Activated B cell treated with CpG ODN at 0.5 μM for 24 hours (primary cell): ENCODE results near the gene PIP4P1. TPM values are rescaled to one million over a fixed set of nuclear protein-coding genes. Genes with fewer than 3 reads are reported as not detected.

ENCODE experiments used
- ATAC-seq: fragments of 200-7000 bp; cut with Tn5 transposase; one replicate; pipeline ENCODE4 v1.10.0; 2021; ENCODE audit warnings: low read depth, mild to moderate bottlenecking, moderate library complexity
- CTCF ChIA-PET: fragments of 350-600 bp; sonication (Branson Sonifier 250); formaldehyde crosslinking; loops from one replicate; lab custom pipeline; 2021; ENCODE audit warnings: antibody characterized with exemption; lab: Charles Lee
- POLR2A ChIA-PET: fragments of 350-600 bp; sonication (Branson Sonifier 250); formaldehyde crosslinking; loops from one replicate; lab custom pipeline; 2021; ENCODE audit warnings: antibody characterized with exemption; lab: Charles Lee
- DNase-seq: peaks from one replicate; pipeline ENCODE4 v3.0.0; 2022
- H3K27ac Mint-ChIP-seq: one replicate; pipeline ENCODE4 v1.8.0; 2020; ENCODE audit warnings: mixed read lengths
- H3K27me3 Mint-ChIP-seq: one replicate; pipeline ENCODE4 v1.8.0; 2021; ENCODE audit warnings: mixed read lengths
- H3K36me3 Mint-ChIP-seq: one replicate; pipeline ENCODE4 v1.8.0; 2021; ENCODE audit warnings: low read depth, mixed read lengths
- H3K4me1 Mint-ChIP-seq: one replicate; pipeline ENCODE4 v1.8.0; 2021; ENCODE audit warnings: mixed read lengths
- H3K4me3 Mint-ChIP-seq: one replicate; pipeline ENCODE4 v1.8.0; 2020; ENCODE audit warnings: mild to moderate bottlenecking, mixed read lengths
- H3K9me3 Mint-ChIP-seq: one replicate; pipeline ENCODE4 v1.8.0; 2020; ENCODE audit warnings: mixed read lengths
- intact Hi-C: fragments of 100-400 bp; cut with micrococcal nuclease; formaldehyde crosslinking; loops from one replicate; pipeline ENCODE4 v1.15.1; 2024
- total RNA-seq: library from RNA; stranded (reverse); gene quantifications from 2 replicates; pipeline ENCODE4 v1.2.3, GENCODE V29; 2022
- TF ChIP-seq, protein P1 (sequence below): fragments of 200-600 bp; IDR thresholded peaks from one replicate; pipeline ENCODE4 v1.8.0; 2022; ENCODE audit warnings: antibody characterized with exemption, mild to moderate bottlenecking

Gene PIP4P1
- total RNA-seq, 1 donor from 2014 or later = 87.3 TPM

- CTCF ChIA-PET = interaction anchor here (3.3 kb wide), 1 partner anchor 10 kb away, joined by 27 read pairs; no protein-coding TSS in a partner anchor
- TF ChIP-seq, protein P1, sequence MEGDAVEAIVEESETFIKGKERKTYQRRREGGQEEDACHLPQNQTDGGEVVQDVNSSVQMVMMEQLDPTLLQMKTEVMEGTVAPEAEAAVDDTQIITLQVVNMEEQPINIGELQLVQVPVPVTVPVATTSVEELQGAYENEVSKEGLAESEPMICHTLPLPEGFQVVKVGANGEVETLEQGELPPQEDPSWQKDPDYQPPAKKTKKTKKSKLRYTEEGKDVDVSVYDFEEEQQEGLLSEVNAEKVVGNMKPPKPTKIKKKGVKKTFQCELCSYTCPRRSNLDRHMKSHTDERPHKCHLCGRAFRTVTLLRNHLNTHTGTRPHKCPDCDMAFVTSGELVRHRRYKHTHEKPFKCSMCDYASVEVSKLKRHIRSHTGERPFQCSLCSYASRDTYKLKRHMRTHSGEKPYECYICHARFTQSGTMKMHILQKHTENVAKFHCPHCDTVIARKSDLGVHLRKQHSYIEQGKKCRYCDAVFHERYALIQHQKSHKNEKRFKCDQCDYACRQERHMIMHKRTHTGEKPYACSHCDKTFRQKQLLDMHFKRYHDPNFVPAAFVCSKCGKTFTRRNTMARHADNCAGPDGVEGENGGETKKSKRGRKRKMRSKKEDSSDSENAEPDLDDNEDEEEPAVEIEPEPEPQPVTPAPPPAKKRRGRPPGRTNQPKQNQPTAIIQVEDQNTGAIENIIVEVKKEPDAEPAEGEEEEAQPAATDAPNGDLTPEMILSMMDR = no peak
- Mint-ChIP-seq H3K4me3 (no peak overlapping the region), H3K36me3 (no peaks in the 10 kb centered on the region), H3K4me1 (peaks cover 44% of the 10 kb centered on the region), H3K27me3 (no peaks in the 10 kb centered on the region), H3K27ac (peak overlapping the region; percentile 64), H3K9me3 (no peaks in the 10 kb centered on the region)
- POLR2A ChIA-PET = interaction anchor here (0.8 to 2.9 kb wide), 5 partner anchors 9 to 45 kb away, joined by 4 to 11 read pairs (median 6); partner anchors contain the start of genes APEX1, OSGEP, PIP4P1 and TEP1
- DNase-seq = no peak
- intact Hi-C loops = no loop called here
- ATAC-seq = no peak
These were observed 36.4 kb downstream of the PIP4P1 start for GRCh38 chr14:20424851-20425250.

GRCh38 chr14:20422886-20423285, 38.3 kb downstream of the PIP4P1 start:
- Mint-ChIP-seq H3K27ac (no peak overlapping the region), H3K4me1 (peaks cover 28% of the 10 kb centered on the region), H3K36me3 (no peaks in the 10 kb centered on the region), H3K9me3 (no peaks in the 10 kb centered on the region), H3K27me3 (no peaks in the 10 kb centered on the region), H3K4me3 (no peak overlapping the region)
- no peak for DNase-seq
- POLR2A ChIA-PET = interaction anchor here (0.6 to 1.3 kb wide), 3 partner anchors 10 to 39 kb away, joined by 3 to 4 read pairs (median 4); partner anchors contain the start of genes PIP4P1 and TEP1
- intact Hi-C loops = no loop called here
- TF ChIP-seq, protein P1 = no peak
- CTCF ChIA-PET = interaction anchor here (0.7 to 1.1 kb wide), 2 partner anchors 8 to 10 kb away, joined by 3 read pairs; partner anchors contain the start of gene TEP1
- no peak for ATAC-seq

GRCh38 chr14:20421267-20421666, 40.0 kb downstream of the PIP4P1 start:
- ChIA-PET POLR2A (interaction anchor here (0.7 to 1.5 kb wide), 2 partner anchors 15 to 43 kb away, joined by 3 read pairs; no protein-coding TSS in a partner anchor), CTCF (no interaction called here)
- no peaks in the 10 kb centered on the region for H3K27me3 Mint-ChIP-seq
- H3K27ac Mint-ChIP-seq = no peak overlapping the region
- TF ChIP-seq, protein P1 = no peak
- H3K36me3 Mint-ChIP-seq = no peaks in the 10 kb centered on the region
- ATAC-seq = no peak
- H3K4me3 Mint-ChIP-seq = no peak overlapping the region
- H3K9me3 Mint-ChIP-seq = no peaks in the 10 kb centered on the region
- no peak for DNase-seq
- H3K4me1 Mint-ChIP-seq = peaks cover 19% of the 10 kb centered on the region
- intact Hi-C loops = no loop called here

DNA sequence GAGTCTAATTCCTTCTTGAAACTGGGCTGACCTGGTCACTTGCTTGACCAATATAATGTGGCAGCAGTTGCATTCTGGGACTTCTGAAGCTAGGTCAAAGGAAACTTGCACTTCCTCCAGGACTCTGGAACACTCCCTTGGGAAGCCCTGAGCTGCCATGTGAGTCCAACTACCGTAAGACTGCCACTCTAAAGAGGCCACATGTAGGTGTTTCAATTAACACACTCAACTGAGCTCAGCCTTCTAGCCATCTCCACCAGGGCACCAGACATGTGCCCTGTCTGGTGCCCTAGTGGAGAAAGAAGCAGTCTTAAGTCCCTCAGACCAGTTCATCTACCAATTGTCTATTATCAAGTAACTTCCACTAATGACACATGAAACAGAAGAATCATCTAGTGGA, 41.8 kb downstream of the PIP4P1 start:
- DNase-seq (no peak), ATAC-seq (no peak)
- Mint-ChIP-seq H3K36me3 (no peaks in the 10 kb centered on the region), H3K27me3 (no peaks in the 10 kb centered on the region), H3K27ac (peak overlapping the region; percentile 18), H3K9me3 (no peaks in the 10 kb centered on the region), H3K4me3 (no peak overlapping the region), H3K4me1 (peaks cover 19% of the 10 kb centered on the region)
- POLR2A ChIA-PET = no interaction called here
- CTCF ChIA-PET = no interaction called here
- TF ChIP-seq, protein P1 = no peak
- intact Hi-C loops = no loop called here

DNA sequence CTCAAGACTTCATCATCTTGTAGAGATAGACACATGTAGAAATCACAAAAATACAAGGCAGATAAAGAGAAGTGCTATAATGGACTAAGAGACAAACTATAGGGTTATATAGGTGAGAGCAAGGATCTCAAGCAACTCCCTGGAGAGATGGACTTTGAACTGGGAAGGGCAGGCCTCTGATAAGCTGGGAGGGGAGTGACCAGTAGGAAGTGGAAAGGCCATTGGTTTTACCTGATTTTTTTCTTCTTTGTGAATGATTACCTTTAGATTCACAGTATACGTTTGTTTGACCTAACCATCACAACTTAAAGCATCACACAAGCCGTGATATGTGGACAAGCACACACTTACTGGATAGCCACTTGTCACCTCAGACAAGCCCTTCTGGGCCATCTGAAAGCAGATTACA, 42.7 kb downstream of the PIP4P1 start:
- peaks cover 2% of the 10 kb centered on the region for H3K36me3 Mint-ChIP-seq

More for the DNA sequence above, 42.7 kb downstream of the PIP4P1 start:
- Mint-ChIP-seq H3K9me3 (no peaks in the 10 kb centered on the region), H3K4me3 (no peak overlapping the region), H3K27ac (no peak overlapping the region), H3K4me1 (peaks cover 28% of the 10 kb centered on the region), H3K27me3 (no peaks in the 10 kb centered on the region)
- TF ChIP-seq, protein P1 = no peak
- DNase-seq (no peak), ATAC-seq (no peak)
- CTCF ChIA-PET = interaction anchor here (1.8 kb wide), 1 partner anchor 37 kb away, joined by 5 read pairs; the partner anchor contains the start of genes APEX1 and OSGEP
- intact Hi-C loops = no loop called here
- POLR2A ChIA-PET = no interaction called here
